Stimulated activated CD4-positive, alpha-beta T cell treated with anti-CD3 and anti-CD28 coated beads, Interleukin-15, amount 100 ng/mL, for 48 hours (primary cell): ENCODE measurements around the gene SYMPK.

Source experiments
- DNase-seq, 2 donors: peaks; one replicate each; pipeline ENCODE4 v3.0.0-alpha.2; 2020; ENCODE audit warnings: low read depth in 2 of 2

The SYMPK gene

DNA sequence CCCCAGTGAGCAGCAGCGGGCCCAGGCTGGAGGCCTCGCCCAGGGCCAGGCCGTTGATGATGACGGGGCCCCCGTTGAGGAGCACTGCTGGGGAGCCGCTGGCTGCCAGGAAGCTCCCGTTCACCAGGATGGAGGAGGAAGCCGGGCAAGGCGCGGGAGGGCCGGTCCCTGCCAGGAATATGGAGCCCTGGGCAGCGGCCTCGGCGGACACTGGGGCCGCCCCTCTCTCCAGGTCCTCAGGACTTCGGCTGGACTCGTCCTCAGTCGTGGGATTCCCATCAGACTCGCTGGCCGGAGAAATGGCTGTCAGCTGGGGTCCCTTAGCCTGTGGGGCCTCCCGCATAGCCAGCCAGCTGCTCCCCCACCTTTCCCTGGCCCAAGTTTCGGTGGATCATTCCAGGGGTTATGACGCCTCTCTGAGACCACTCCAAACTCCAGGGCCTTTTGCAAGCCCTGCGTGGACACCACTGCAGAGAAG is 96.0 kb downstream of the SYMPK start:
- DNase-seq: no peak

DNA sequence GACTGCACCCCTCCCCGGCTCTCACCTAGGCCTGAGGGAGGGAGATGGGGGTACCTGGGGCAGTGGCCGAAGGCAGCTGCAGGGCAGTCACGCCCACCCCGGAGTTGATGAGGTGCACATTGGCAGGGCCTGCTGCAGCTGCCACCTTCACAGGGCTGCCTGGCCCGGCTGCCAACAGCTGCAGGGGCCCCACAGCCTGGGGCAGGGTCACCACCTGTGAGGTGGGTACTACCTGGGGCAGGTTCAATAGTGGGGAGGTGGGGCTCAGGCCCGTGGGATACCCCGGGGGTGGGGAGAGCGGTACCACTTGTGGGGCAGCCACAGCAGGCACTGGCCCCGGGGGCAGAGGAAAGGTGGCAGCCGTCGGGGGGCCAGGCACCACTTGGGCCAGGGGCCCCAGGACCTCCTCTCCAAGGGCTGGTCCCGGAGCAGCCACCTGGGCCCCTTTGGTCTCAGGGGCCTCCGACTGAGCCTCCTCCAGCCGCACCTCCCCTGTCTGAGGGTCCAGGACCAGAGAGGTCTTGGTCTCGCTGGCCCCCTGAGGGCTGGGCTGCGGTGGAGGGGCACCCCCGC is 96.6 kb downstream of the SYMPK start:
- no peak for DNase-seq

DNA sequence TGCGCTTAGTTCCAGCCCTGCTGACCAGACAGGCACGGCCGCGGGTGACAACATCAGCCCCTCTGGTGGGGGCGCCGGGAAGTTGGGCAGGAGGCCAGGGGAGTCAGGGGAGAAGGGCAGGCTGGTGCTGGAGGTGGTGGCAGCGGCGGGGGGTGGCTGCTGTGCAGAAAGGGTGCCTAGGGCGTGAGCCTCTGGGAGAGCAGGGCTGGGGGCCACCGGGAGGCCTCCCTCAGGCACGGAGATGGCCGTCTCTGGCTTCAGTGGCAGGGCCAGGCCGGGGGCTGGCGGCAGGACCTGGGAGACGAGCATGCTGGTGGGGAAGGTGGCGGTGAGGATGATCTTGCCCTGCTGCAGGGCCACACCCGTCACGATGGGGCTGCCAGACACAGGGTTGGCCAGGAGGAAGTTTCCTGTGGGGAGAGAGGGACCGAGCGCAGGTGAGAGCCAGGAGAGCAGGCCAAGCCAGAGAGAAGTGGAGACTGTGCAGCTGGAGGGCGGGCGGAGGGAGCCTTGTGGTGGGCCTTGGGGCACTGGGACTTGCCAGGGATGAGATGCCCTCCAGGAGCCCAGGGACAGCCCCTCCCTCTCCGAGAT is 97.1 kb downstream of the SYMPK start:
- no peak for DNase-seq
